ENCODE data around the gene MAP3K5.
A peak's percentile ranks its signal among the peaks of the same experiment; 100 is the strongest.

Gene MAP3K5

GRCh38 chr6:136751991-136752390 lies 40.3 kb downstream of the MAP3K5 start:
- in situ Hi-C loops (cut with MboI; ENCODE audit: low sequenced_read_pairs, unreplicated experiment), result no loop called here
- no peak for DNase-seq (ENCODE audit: low spot score)
- TF ChIP-seq CTCF (IDR thresholded peaks at IDR 0.05; ENCODE audit: borderline replicate concordance, control extremely low read depth, extremely low read depth, insufficient read depth, missing control alignments), result no peak

GRCh38 chr6:136751522-136751956 lies 40.7 kb downstream of the MAP3K5 start:
- no peak for TF ChIP-seq CTCF (IDR thresholded peaks at IDR 0.05; ENCODE audit: borderline replicate concordance, control extremely low read depth, extremely low read depth, insufficient read depth, missing control alignments)
- peak; percentile 62 for DNase-seq (ENCODE audit: low spot score)
- in situ Hi-C loops (cut with MboI; ENCODE audit: low sequenced_read_pairs, unreplicated experiment), result no loop called here

GRCh38 chr6:136750696-136751521 lies 41.4 kb downstream of the MAP3K5 start:
- in situ Hi-C loops (cut with MboI; ENCODE audit: low sequenced_read_pairs, unreplicated experiment), result no loop called here
- no peak for DNase-seq (ENCODE audit: low spot score)
- TF ChIP-seq CTCF (IDR thresholded peaks at IDR 0.05; ENCODE audit: borderline replicate concordance, control extremely low read depth, extremely low read depth, insufficient read depth, missing control alignments), result no peak

- no peak for TF ChIP-seq CTCF (IDR thresholded peaks at IDR 0.05; ENCODE audit: borderline replicate concordance, control extremely low read depth, extremely low read depth, insufficient read depth, missing control alignments)
- in situ Hi-C loops (cut with MboI; ENCODE audit: low sequenced_read_pairs, unreplicated experiment), result no loop called here
- no peak for DNase-seq (ENCODE audit: low spot score)
Measured at GRCh38 chr6:136749359-136749997, 42.8 kb downstream of the MAP3K5 start.

GRCh38 chr6:136747507-136747906 lies 44.8 kb downstream of the MAP3K5 start:
- in situ Hi-C loops (cut with MboI; ENCODE audit: low sequenced_read_pairs, unreplicated experiment), result no loop called here
- no peak for DNase-seq (ENCODE audit: low spot score)
- no peak for TF ChIP-seq CTCF (IDR thresholded peaks at IDR 0.05; ENCODE audit: borderline replicate concordance, control extremely low read depth, extremely low read depth, insufficient read depth, missing control alignments)

- DNase-seq (ENCODE audit: low spot score), result no peak
- TF ChIP-seq CTCF (IDR thresholded peaks at IDR 0.05; ENCODE audit: borderline replicate concordance, control extremely low read depth, extremely low read depth, insufficient read depth, missing control alignments), result no peak
- in situ Hi-C loops (cut with MboI; ENCODE audit: low sequenced_read_pairs, unreplicated experiment), result no loop called here
Measured at GRCh38 chr6:136745300-136745699, 47.0 kb downstream of the MAP3K5 start.
